Activated CD8-positive, alpha-beta memory T cell treated with anti-CD3 and anti-CD28 coated beads for 48 hours (primary cell): Measurements from ENCODE around the gene ADCY2.
"Not testable (repeated sequence)": the region's sequence is repeated elsewhere in the genome, so short reads cannot be mapped to it uniquely, and the experiment has no call there.

Experiments used
- DNase-seq, 3 experiments: peaks; one replicate each; pipeline ENCODE4 v3.0.0-alpha.2; 2020; ENCODE audit warnings: low read depth in 2 of 3, low spot score in 2 of 3

Gene ADCY2

GRCh38 chr5:7395432-7395946 lies 449 bp upstream of the ADCY2 start:
- no peak for DNase-seq

GRCh38 chr5:7396713-7397454 lies 946 bp downstream of the ADCY2 start:
- DNase-seq, result no peak

DNA sequence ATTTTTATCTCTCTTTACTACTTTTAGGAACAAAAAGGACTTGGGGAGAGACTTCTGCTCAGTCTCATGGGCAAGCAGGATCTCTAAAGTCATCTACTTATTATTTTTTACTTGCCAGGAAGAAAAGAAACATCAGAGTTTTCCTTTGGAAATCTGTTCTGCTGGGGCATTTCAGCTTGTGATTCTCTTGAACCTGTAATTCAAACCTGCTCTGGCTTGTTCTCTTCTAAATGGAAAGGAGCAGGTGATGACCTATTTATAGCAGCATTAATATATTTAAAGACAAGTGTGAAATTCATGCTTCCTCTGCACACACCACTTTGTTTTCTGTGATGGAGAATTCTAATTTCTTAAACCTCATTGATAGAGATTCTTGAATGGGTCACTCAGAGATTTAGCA lies 2.0 kb downstream of the ADCY2 start:
- no peak for DNase-seq

GRCh38 chr5:7398596-7399280 lies 2.8 kb downstream of the ADCY2 start:
- DNase-seq, result no peak

GRCh38 chr5:7405277-7405676 lies 9.3 kb downstream of the ADCY2 start:
- no peak for DNase-seq

- DNase-seq, result no peak
Observed at GRCh38 chr5:7410936-7411511, 15.1 kb downstream of the ADCY2 start.

DNA sequence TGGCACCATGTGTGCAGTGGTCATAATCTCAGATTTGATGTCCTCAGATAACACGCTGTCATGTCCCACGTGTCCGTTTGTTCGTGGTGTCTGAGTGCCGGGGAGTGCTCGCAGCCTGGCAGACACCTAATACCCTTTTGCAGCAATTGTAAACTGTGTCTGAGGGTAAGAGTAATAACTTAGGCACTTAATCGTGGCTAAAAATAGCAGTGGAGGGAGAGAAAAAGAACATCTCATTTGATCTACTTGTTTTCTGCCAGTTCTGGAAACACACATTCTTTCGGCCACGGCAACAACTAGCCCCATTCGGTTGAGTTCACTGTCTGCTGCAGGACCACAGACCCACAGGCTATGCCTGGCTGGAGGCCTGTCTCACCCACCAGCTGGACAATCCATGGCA lies 16.5 kb downstream of the ADCY2 start:
- DNase-seq, result no peak

DNA sequence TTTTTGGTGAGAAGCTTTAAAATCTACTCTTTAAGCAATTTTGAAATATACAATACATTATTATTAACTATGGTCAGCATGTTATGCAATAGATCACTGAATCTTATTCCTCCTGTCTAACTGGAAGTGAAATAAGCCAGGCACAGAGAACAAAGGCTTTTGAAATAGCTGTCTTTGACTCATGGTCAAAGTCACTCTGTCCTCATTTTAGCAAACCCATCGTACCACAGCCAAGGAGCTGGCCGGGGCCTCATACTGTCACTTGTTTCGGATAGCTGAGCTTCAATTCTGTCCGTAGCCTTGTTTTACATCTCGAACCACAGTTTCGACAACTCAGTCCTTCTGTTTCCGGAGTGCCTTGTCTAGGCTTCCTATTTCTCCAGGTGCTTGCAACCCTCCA lies 19.2 kb downstream of the ADCY2 start:
- DNase-seq, result no peak

DNA sequence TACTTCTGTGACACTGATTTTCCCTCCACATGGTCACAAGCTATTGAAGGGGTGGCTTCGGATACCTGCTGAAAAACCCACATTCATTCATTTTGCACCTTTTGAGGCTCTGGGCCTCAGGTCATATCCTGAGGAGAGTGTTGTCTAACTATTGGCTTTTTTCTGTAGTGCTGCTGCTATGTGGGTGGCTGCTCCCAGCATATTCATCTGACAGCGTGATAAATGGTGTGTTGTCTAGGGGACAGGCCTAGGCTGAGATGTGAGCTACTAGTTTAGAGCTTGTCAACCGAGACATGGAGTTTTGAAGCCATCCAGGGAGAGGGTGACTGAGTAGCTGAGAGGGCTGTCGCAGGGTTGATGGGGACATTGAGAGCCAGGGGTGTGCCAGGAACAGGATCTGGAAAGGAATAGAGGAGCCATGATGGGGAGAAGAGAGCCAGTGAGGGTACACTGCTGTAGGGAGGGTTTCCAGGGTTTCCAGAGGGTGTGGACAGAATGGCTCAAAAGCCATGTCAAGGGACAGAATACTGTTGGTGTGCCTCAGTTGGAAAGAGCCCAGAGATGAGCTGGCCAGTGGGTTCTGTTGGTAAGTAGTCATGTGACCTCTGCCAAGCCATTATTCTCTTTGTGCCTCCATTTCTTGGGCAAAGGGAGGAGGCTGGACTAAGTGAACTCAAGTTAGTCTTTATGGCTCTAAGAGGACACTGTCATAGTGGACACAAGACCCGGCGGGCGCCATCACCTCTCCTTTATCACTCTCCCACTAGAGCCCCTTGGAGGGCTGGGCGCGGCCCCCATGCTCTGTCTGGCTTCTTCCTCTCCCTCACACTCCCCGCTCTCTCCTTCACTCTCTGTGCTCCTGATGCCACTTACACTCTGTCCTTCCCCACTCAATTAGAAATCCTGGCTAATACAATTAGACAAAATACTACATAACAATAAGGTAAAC lies 19.9 kb downstream of the ADCY2 start:
- DNase-seq, result no peak

GRCh38 chr5:7418276-7418675 lies 22.3 kb downstream of the ADCY2 start:
- DNase-seq, result no peak

DNA sequence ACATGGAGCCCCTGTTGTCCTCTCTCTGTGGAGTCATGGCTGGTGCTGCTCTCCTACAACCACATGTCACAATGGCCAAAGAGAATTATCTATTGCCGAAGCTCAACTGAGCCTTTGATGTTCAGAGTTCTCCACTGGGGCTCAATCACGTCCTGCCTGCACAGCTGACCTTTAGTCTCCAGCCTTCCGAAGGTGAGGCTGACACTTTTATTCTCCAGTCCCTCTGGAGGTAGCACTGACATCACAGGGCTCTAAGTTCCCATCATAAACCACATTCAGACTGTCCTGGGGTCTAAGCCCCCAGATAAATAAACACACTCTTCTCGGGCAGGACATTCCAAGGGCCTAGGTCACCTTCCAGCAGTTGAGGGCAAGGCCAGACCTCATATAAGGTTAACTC lies 23.4 kb downstream of the ADCY2 start:
- DNase-seq, result no peak

DNA sequence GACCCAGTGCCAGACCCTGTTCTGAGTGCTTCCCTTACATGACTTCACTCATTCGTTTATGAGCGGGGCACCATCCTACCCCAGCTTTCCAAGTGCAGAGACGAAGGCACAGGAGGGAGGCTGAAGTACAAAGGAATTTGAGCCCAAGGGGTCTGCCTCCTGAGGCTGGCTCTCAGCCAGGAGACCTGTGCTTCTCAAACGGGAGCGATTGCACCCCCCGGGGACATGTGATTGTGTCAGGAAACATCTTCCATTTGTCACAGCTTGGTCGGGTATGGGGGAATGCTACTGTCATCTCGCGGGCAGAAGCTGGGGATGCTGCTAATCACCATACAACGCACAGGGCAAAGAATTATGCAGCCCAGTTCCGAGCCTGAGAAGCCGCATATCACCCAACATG lies 23.9 kb downstream of the ADCY2 start:
- no peak for DNase-seq

DNA sequence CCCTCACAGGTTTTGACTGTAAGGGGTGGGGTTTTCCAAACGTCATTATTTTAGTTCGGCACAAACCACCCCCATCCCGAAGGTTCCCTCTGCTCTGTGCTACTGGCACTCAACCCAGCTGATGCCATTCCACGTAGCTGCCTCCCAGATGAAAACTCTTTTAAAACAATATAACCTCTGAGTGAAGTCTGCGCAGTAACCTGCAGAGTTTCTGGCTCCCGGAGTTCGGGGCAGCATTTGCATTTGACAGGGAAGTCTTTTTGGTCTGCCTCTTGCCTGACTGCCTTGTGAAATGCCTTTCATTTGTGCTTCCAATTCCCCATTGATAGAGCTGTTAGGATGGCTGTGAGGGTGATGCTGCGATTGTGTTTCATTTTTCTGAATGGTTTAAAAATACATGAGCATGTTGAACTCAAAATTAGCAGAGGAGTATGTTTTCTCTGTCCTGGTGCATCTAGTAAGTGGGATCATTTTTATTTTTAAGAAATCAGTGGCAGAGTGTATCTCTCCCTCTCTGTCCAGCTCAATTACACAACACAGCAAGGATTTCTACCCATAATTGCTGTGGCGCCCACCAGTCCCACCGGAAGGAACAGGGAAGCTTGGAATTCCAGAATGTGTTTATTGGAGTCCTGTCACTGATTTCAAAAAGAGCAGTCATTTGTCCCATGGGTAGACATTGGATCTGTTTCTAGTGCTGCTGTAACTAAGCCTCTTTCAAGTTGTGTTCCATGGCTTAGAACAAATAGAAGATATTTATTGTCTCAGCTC lies 24.8 kb downstream of the ADCY2 start:
- DNase-seq, result no peak

- DNase-seq, result no peak
Observed at GRCh38 chr5:7422316-7423106, 26.6 kb downstream of the ADCY2 start.

- not testable (repeated sequence) for DNase-seq
Observed at GRCh38 chr5:7423231-7423630, 27.3 kb downstream of the ADCY2 start.

GRCh38 chr5:7425830-7426229 lies 29.9 kb downstream of the ADCY2 start:
- DNase-seq, result no peak

DNA sequence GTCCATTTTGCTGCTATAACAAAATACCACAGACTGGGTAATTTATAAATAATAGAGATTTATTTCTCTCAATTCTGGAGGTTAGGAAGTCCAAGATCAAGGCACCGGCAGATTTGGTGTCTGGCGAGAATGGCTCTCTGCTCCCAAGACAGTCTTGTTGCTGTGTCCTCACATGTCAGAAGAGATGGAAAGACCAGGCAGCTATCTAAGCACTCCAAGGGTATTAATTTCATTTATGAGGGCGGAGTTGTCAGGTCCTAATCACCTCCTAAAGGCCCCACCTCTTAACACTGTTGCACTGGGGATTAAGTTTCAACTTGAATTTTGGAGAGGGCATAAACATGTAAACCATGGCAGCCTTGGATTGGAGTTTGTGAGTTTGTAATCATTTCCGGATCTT lies 30.3 kb downstream of the ADCY2 start:
- no peak for DNase-seq

- no peak for DNase-seq
Observed at GRCh38 chr5:7434914-7435313, 39.0 kb downstream of the ADCY2 start.

GRCh38 chr5:7435503-7435902 lies 39.6 kb downstream of the ADCY2 start:
- DNase-seq, result no peak

GRCh38 chr5:7436521-7436920 lies 40.6 kb downstream of the ADCY2 start:
- DNase-seq, result no peak
